Gastrocnemius medialis (tissue), 4 donors: ENCODE measurements around the gene UGT2B7. TPM values are rescaled to one million over a fixed set of nuclear protein-coding genes. Genes with fewer than 3 reads are reported as not detected.
"Not testable (repeated sequence)": the region's sequence is repeated elsewhere in the genome, so short reads cannot be mapped to it uniquely, and the experiment has no call there.

ENCODE experiments used
- ATAC-seq, 2 donors: fragments of 150-250 bp; one replicate each; pipeline ENCODE4 v1.9.1; 2016
- DNase-seq, 2 donors: peaks; one replicate each; pipeline ENCODE4 v3.0.0-alpha.2; 2019
- H3K27ac ChIP-seq, 4 donors: fragments of 200-600 bp; sonication (generic); 1 replicate in 1 of 4; 2 replicates in 3 of 4; pipeline ENCODE4 v1.5.1; 2016 to 2018; ENCODE audit warnings: mild to moderate bottlenecking in 2 of 4, moderate library complexity in 1 of 4
- H3K27me3 ChIP-seq, 3 donors: fragments of 200-600 bp; sonication (generic) in 2 of 3; 1 replicate in 1 of 3; 2 replicates in 2 of 3; pipeline versions ENCODE4 v1.5.1 to v1.6.0; 2016 to 2019; ENCODE audit warnings: mild to moderate bottlenecking in 1 of 3, moderate library complexity in 1 of 3
- H3K36me3 ChIP-seq, 2 donors: fragments of 200-600 bp; sonication (generic) in 1 of 2; one replicate each; pipeline ENCODE4 v1.5.1; 2017 to 2018
- H3K4me1 ChIP-seq, 2 donors: fragments of 200-600 bp; sonication (generic) in 1 of 2; one replicate each; pipeline ENCODE4 v1.5.1; 2016 to 2017; ENCODE audit warnings: mild to moderate bottlenecking in 2 of 2
- H3K4me3 ChIP-seq, 4 donors: fragments of 200-600 bp; sonication (generic) in 3 of 4; 1 replicate in 1 of 4; 2 replicates in 3 of 4; pipeline ENCODE4 v1.5.1; 2016 to 2019; ENCODE audit warnings: mild to moderate bottlenecking in 2 of 4
- H3K9me3 ChIP-seq, 3 donors: fragments of 200-600 bp; sonication (generic) in 2 of 3; 1 replicate in 1 of 3; 2 replicates in 2 of 3; pipeline ENCODE4 v1.5.1; 2016 to 2019
- POLR2A ChIP-seq, 2 donors: fragments of 450-650 bp; IDR thresholded peaks; one replicate each; pipeline ENCODE4 v1.6.1; 2017; ENCODE audit warnings: antibody characterized with exemption in 2 of 2, mild to moderate bottlenecking in 2 of 2, moderate library complexity in 2 of 2
- in situ Hi-C, 4 donors: fragments of 200-750 bp; cut with MboI; loops; one replicate each; pipeline versions ENCODE4 v1.15.0 to v1.8.0; 2017; ENCODE audit warnings: low sequenced_read_pairs in 4 of 4
- intact Hi-C: fragments of 100-400 bp; cut with DNase I; formaldehyde crosslinking; loops from one replicate; pipeline ENCODE4 v1.15.1; 2023; ENCODE audit warnings: low total_unique reads
- total RNA-seq, 4 donors: library from RNA; depleted of rRNA; stranded (reverse); fragments of >200 nt; gene quantifications; one replicate each; pipeline versions ENCODE4 v1.1.0 to v1.2.3, GENCODE V29; 2016
- TF ChIP-seq, protein P1 (sequence below), 5 experiments: fragments of 450-650 bp in 3 of 5; fragments of 200-600 bp in 2 of 5; sonication (generic) in 2 of 5; IDR thresholded peaks in 4 of 5; conservative IDR thresholded peaks in 1 of 5; 1 replicate in 4 of 5; 2 replicates in 1 of 5; pipeline ENCODE4 v1.5.1; 2016 to 2019; ENCODE audit warnings: antibody characterized with exemption in 5 of 5, mild to moderate bottlenecking in 3 of 5, moderate library complexity in 3 of 5

UGT2B7 gene
- total RNA-seq, 4 donors from 2014 or later, result 0.26 to 0.33 TPM; not detected in 2

DNA sequence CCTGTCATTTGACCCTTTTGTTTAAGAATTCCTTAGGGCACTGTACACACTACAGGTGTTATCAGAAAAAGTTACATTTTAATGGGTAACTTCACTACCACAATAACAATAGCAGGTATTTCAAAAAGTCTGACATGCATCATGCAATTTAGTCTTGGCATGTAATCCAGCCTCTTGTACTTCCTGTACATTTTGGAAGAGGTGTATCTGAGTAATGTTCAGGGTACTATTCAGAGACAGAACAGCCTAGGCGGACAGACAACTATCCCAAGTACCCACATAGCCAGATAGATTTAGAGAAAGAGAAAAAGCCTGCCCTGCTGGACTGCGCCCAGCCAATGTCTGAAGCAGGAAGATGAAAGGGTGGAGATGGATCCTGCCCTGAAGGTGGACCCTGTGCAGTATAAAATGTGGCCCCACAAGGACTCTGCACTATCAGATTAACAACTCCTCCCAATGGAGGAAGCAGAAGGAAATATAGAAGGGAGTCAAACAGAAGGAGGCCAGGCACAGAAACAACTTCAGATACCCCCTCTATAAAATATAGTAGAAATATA is 8.5 kb downstream of the UGT2B7 start:
- intact Hi-C loops (no loop called here), in situ Hi-C loops (no loop called here)
- no peak overlapping the region for H3K27ac ChIP-seq
- TF ChIP-seq, protein P1, sequence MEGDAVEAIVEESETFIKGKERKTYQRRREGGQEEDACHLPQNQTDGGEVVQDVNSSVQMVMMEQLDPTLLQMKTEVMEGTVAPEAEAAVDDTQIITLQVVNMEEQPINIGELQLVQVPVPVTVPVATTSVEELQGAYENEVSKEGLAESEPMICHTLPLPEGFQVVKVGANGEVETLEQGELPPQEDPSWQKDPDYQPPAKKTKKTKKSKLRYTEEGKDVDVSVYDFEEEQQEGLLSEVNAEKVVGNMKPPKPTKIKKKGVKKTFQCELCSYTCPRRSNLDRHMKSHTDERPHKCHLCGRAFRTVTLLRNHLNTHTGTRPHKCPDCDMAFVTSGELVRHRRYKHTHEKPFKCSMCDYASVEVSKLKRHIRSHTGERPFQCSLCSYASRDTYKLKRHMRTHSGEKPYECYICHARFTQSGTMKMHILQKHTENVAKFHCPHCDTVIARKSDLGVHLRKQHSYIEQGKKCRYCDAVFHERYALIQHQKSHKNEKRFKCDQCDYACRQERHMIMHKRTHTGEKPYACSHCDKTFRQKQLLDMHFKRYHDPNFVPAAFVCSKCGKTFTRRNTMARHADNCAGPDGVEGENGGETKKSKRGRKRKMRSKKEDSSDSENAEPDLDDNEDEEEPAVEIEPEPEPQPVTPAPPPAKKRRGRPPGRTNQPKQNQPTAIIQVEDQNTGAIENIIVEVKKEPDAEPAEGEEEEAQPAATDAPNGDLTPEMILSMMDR (IDR thresholded peaks at IDR 0.05 in 4 of 5, conservative IDR thresholded peaks at IDR 0.05 in 1 of 5), result no peak
- no peak for TF ChIP-seq POLR2A (IDR thresholded peaks at IDR 0.05)
- H3K4me3 ChIP-seq, result no peak overlapping the region
- H3K4me1 ChIP-seq, result no peaks in the 10 kb centered on the region
- H3K27me3 ChIP-seq, result no peaks in the 10 kb centered on the region
- DNase-seq, result no peak
- no peak for ATAC-seq
- no peaks in the 10 kb centered on the region for H3K36me3 ChIP-seq
- no peaks in the 10 kb centered on the region for H3K9me3 ChIP-seq

DNA sequence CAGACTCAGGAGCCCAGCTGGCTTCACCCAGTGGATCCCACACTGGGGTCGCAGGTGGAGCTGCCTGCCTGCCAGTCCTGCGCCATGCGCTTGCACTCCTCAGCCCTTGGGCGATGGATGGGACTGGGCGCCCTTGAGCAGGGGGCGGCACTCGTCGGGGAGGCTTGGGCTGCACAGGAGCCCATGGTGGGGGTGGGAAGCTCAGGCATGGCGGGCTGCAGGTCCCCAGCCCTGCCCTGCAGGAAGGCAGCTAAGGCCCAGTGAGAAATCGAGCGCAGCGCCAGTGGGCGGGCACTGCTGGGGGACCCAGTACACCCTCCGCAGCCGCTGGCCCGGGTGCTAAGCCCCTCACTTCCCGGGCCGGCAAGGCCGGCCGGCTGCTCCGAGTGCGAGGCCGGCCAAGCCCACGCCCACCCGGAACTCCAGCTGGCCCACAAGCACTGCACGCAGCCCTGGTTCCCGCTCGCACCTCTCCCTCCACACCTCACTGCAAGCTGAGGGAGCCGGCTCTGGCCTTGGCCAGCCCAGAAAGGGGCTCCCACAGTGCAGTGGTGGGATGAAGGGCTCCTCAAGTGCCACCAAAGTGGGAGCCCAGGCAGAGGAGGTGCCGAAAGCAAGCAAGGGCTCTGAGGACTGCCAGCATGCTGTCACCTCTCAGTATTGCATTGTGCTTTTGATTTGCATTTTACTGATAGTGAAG is 19.0 kb downstream of the UGT2B7 start:
- H3K36me3 ChIP-seq, intact Hi-C loops, H3K4me3 ChIP-seq, in situ Hi-C loops, H3K27me3 ChIP-seq, H3K27ac ChIP-seq, H3K9me3 ChIP-seq, ATAC-seq, H3K4me1 ChIP-seq, DNase-seq: not testable (repeated sequence)

DNA sequence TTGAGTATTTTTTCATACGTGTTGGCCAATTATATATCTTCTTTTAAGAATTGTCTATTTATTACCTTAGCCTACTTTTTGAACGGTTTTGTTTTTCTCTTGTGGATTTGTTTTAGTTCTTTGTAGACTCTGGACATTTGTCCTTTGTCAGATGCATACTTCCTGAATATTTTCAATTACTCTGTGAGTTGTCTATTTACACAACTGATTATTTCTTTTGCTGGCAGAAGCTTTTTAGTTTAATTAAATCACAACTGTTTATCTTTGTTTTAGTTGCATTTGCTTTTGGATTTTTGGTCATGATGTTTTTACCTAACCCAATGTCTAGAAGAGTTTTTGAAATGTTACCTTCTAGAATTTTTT is 19.6 kb downstream of the UGT2B7 start:
- Histone ChIP-seq H3K4me3 (no peak overlapping the region), H3K27ac (no peak overlapping the region), H3K9me3 (no peaks in the 10 kb centered on the region), H3K27me3 (no peaks in the 10 kb centered on the region), H3K36me3 (no peaks in the 10 kb centered on the region), H3K4me1 (no peaks in the 10 kb centered on the region)
- DNase-seq (no peak), ATAC-seq (no peak)
- TF ChIP-seq, protein P1 (IDR thresholded peaks at IDR 0.05 in 4 of 5, conservative IDR thresholded peaks at IDR 0.05 in 1 of 5), result no peak
- TF ChIP-seq POLR2A (IDR thresholded peaks at IDR 0.05), result no peak
- in situ Hi-C loops, result no loop called here
- intact Hi-C loops, result no loop called here

DNA sequence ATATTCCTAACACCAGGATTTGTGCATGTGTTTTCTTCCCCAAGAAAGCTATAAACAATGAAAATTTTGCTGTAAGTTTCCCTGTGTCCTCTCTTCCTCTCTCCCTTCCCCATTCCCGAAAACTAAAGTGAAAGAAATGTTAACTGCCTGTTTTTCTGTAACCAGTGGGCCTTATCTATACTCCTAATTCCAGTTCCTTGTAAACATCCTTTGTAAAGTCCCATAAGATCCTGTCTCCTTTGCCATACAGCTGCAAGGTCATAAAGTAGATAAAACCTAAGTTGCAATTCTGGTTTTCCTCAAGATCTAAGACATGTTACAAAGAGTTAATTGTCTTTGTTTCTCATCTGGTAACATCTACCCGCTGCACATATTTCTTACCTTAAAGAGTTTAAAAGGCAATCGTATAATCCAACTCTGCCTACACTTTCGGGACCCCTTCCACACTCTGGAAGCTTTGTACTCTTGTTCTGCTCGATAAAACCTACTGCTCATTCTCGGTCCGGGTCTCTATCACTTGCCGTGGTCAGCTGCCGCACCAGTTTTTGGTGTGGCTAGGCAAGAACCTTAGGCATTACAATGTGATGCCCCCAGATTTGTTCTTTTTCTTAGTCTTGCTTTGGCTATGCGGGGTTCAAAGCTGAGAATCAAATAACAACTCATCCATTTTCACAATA is 20.5 kb downstream of the UGT2B7 start:
- ATAC-seq, result no peak
- Histone ChIP-seq H3K4me1 (no peaks in the 10 kb centered on the region), H3K27ac (no peak overlapping the region), H3K27me3 (no peaks in the 10 kb centered on the region), H3K9me3 (no peaks in the 10 kb centered on the region), H3K4me3 (no peak overlapping the region), H3K36me3 (no peaks in the 10 kb centered on the region)
- DNase-seq, result no peak
- intact Hi-C loops (no loop called here), in situ Hi-C loops (no loop called here)
- no peak for TF ChIP-seq POLR2A (IDR thresholded peaks at IDR 0.05)
- TF ChIP-seq, protein P1 (IDR thresholded peaks at IDR 0.05 in 4 of 5, conservative IDR thresholded peaks at IDR 0.05 in 1 of 5), result no peak

DNA sequence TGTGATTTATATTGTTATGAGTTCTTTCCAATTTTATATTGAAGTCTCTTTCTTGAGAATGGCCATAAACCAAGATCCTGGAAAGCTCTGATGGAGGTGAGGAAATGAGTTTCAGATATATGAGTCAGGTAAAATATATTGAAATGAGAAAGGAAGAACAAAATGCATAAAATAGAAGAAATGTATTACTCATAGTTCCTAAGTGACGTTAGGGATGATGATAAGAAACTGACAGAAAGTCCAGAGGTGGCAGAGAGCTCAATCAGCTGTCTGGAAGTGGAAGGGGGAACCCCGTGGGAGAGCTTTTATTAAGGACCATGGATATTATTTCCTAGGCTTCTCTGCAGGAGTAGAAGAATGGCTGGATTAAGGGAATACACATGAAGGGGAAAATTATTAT is 24.6 kb downstream of the UGT2B7 start:
- intact Hi-C loops, result no loop called here
- TF ChIP-seq, protein P1 (IDR thresholded peaks at IDR 0.05 in 4 of 5, conservative IDR thresholded peaks at IDR 0.05 in 1 of 5), result no peak
- no peak for TF ChIP-seq POLR2A (IDR thresholded peaks at IDR 0.05)
- no peak for DNase-seq

More for the DNA sequence above, 24.6 kb downstream of the UGT2B7 start:
- Histone ChIP-seq H3K4me1 (no peaks in the 10 kb centered on the region), H3K9me3 (no peaks in the 10 kb centered on the region), H3K36me3 (no peaks in the 10 kb centered on the region), H3K4me3 (no peak overlapping the region), H3K27me3 (no peaks in the 10 kb centered on the region), H3K27ac (no peak overlapping the region)
- in situ Hi-C loops, result no loop called here
- no peak for ATAC-seq
